Astrocyte (in vitro differentiated cells and primary cell): ENCODE measurements around the gene BAG5.

Experiments
- CTCF ChIP-seq: IDR thresholded peaks from 2 replicates; pipeline ENCODE4 v1.5.1; 2011; ENCODE audit warnings: low read depth, mild to moderate bottlenecking, inconsistent platforms, low read length, moderate library complexity; ENCODE audit not compliant: insufficient read depth
- EZH2 ChIP-seq: IDR thresholded peaks from 2 replicates; pipeline ENCODE4 v1.6.1; 2012; ENCODE audit warnings: mild to moderate bottlenecking, low read length, inconsistent platforms; ENCODE audit not compliant: insufficient read depth

GRCh38 chr14:103551338-103551762, 11.1 kb downstream of the BAG5 start:
- TF ChIP-seq CTCF: no peak
- no peak for TF ChIP-seq EZH2
